Loucy (cell line): ENCODE data around the gene HOXC11.

Source experiments
- H2AFZ ChIP-seq: fragments of 200-600 bp; sonication (generic); 2 replicates; pipeline ENCODE4 v1.6.0; 2016; ENCODE audit warnings: antibody characterized with exemption, mild to moderate bottlenecking, low read length, moderate library complexity
- H3F3A ChIP-seq: fragments of 200-600 bp; 2 replicates; pipeline ENCODE4 v1.6.0; 2016; ENCODE audit warnings: antibody characterized with exemption, low read depth, mild to moderate bottlenecking
- H3K27me3 ChIP-seq: fragments of 200-600 bp; sonication (generic); 2 replicates; pipeline ENCODE4 v1.6.1; 2014; ENCODE audit warnings: low read length, mild to moderate bottlenecking; ENCODE audit not compliant: insufficient read depth, poor library complexity, severe bottlenecking
- H3K36me3 ChIP-seq: fragments of 200-600 bp; sonication (generic); 2 replicates; pipeline ENCODE4 v1.6.1; 2016; ENCODE audit warnings: low read length; ENCODE audit not compliant: insufficient read depth
- H3K4me1 ChIP-seq: fragments of 200-600 bp; sonication (generic); 2 replicates; pipeline ENCODE4 v1.5.1; 2014; ENCODE audit warnings: low read length, mild to moderate bottlenecking; ENCODE audit not compliant: insufficient read depth, poor library complexity, severe bottlenecking
- H3K4me2 ChIP-seq: fragments of 200-600 bp; sonication (generic); 2 replicates; pipeline ENCODE4 v1.6.0; 2014; ENCODE audit warnings: antibody characterized with exemption, low read length, low read depth, mild to moderate bottlenecking; ENCODE audit not compliant: poor library complexity, severe bottlenecking
- H3K4me3 ChIP-seq: fragments of 200-600 bp; sonication (generic); 2 replicates; pipeline ENCODE4 v1.5.1; 2014; ENCODE audit warnings: low read length, mild to moderate bottlenecking, mixed read lengths; ENCODE audit not compliant: poor library complexity, severe bottlenecking
- H3K79me2 ChIP-seq: fragments of 200-600 bp; sonication (generic); 2 replicates; pipeline ENCODE4 v1.6.1; 2014; ENCODE audit warnings: low read length; ENCODE audit not compliant: insufficient read depth
- H3K9ac ChIP-seq: fragments of 200-600 bp; sonication (generic); 2 replicates; pipeline ENCODE4 v1.6.0; 2014; ENCODE audit warnings: mild to moderate bottlenecking, low read depth, low read length, moderate library complexity; ENCODE audit not compliant: poor library complexity, severe bottlenecking
- H3K9me2 ChIP-seq: fragments of 200-600 bp; sonication (generic); replicated peaks from 2 replicates; pipeline ENCODE4 v1.6.1; 2016; ENCODE audit warnings: low read depth, low read length, mixed read lengths
- H3K9me3 ChIP-seq: fragments of 200-600 bp; sonication (generic); 2 replicates; pipeline ENCODE4 v1.6.1; 2014; ENCODE audit warnings: mild to moderate bottlenecking, antibody characterized with exemption, low read length, low read depth; ENCODE audit not compliant: insufficient read depth
- H4K20me1 ChIP-seq: fragments of 200-600 bp; sonication (generic); 2 replicates; pipeline ENCODE4 v1.6.0; 2014; ENCODE audit warnings: antibody characterized with exemption, low read length, mild to moderate bottlenecking; ENCODE audit not compliant: insufficient read depth, poor library complexity, severe bottlenecking
- EZH2phosphoT487 ChIP-seq: fragments of 200-600 bp; IDR thresholded peaks from 2 replicates; pipeline ENCODE4 v1.6.1; 2018; ENCODE audit warnings: antibody characterized with exemption, mild to moderate bottlenecking, moderate library complexity, borderline replicate concordance
- TF ChIP-seq, protein P1 (sequence below): fragments of 200-600 bp; sonication (generic); conservative IDR thresholded peaks from 2 replicates; pipeline ENCODE4 v1.5.1; 2014; ENCODE audit warnings: mild to moderate bottlenecking, antibody characterized with exemption, low read length

Gene HOXC11

DNA sequence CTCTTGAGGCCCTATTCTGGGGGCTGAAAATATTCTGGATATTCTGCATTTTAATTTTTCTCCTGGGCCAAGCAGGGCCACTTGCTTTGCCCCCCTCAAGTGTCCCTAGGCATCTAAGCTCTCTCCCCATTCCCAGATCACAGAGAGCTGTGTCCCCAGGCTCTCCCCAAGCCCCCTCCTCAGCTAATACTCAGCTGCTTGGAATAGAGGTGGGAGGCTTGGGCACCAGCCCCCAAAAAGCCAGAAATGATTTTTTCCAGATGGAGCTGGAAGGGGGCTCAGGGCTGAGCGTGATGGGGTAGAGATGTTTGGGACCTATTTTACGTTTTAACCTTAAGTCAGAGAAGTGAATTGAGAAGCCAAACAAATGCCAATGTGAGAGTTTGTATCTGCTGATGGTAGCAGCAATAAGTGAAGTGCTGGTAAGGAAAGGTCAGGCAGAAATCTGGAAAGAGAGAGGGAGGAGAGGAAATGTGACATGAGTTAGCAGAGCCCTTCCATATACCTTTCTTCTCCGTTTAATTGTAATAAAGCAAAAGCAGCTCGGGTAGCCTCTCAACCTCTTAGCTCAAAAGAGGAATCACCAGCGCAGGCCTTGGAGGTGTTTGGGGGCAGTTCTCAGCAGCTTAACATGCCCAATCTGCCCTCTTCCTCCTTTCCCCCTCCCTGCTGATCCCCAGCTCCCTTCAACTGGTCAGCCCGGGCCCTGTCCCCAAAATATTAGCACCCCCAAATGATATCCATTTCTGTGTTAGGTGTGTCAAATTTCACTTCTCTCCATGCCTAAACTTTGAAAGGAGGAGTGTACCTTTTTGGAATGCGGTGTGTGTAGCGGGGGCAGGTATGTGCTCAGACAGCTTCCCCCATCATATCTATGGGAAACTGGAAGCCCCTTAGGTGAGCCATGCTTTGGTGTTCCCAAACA, 50.3 kb downstream of the HOXC11 start:
- Histone ChIP-seq H3K79me2 (peaks cover 99% of the 10 kb centered on the region), H3K9me2 (no peaks in the 10 kb centered on the region), H2AFZ (no peak overlapping the region), H3K27me3 (no peaks in the 10 kb centered on the region), H4K20me1 (peaks cover 84% of the 10 kb centered on the region), H3K4me1 (peaks cover 65% of the 10 kb centered on the region), H3K4me2 (peak overlapping the region; percentile 85), H3F3A (0 out of 2 replicates have a peak, but pooled peaks cover 2% of the 10 kb centered on the region), H3K4me3 (peak overlapping the region; percentile 95), H3K9me3 (no peaks in the 10 kb centered on the region), H3K9ac (peak overlapping the region; percentile 99), H3K36me3 (peaks cover under 1% of the 10 kb centered on the region; the same call in 1 of the 2 replicates)
- TF ChIP-seq, protein P1, sequence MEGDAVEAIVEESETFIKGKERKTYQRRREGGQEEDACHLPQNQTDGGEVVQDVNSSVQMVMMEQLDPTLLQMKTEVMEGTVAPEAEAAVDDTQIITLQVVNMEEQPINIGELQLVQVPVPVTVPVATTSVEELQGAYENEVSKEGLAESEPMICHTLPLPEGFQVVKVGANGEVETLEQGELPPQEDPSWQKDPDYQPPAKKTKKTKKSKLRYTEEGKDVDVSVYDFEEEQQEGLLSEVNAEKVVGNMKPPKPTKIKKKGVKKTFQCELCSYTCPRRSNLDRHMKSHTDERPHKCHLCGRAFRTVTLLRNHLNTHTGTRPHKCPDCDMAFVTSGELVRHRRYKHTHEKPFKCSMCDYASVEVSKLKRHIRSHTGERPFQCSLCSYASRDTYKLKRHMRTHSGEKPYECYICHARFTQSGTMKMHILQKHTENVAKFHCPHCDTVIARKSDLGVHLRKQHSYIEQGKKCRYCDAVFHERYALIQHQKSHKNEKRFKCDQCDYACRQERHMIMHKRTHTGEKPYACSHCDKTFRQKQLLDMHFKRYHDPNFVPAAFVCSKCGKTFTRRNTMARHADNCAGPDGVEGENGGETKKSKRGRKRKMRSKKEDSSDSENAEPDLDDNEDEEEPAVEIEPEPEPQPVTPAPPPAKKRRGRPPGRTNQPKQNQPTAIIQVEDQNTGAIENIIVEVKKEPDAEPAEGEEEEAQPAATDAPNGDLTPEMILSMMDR = no peak
- TF ChIP-seq EZH2phosphoT487 = no peak

DNA sequence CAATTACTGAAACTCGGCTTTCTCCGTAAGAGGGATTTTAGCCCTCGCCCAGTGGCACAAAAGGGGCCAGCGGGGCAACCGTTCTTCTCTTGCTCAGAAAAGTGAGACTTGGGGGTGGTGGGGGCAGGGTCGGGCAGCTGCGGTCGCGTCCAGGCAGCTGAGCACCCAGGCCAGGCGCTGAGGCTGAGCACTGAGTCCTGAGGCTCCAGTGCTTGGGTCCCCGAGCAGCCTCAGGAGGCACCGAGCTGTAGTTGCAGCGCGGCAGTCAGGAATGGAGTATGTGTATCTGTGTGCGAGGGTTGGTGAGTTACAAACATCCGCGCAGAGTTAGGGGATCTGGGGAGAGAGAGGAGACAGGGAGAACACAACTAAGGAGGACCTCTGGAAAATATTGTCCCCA, 51.2 kb downstream of the HOXC11 start:
- no peak overlapping the region for H3K4me3 ChIP-seq
- H3K27me3 ChIP-seq = no peaks in the 10 kb centered on the region
- no peak overlapping the region for H2AFZ ChIP-seq
- H3F3A ChIP-seq = 0 out of 2 replicates have a peak, but pooled peaks cover 2% of the 10 kb centered on the region
- H3K4me2 ChIP-seq = peak overlapping the region; percentile 85
- TF ChIP-seq, protein P1 = no peak
- TF ChIP-seq EZH2phosphoT487 = no peak
- peaks cover 88% of the 10 kb centered on the region for H4K20me1 ChIP-seq
- H3K4me1 ChIP-seq = peaks cover 65% of the 10 kb centered on the region
- peaks cover 99% of the 10 kb centered on the region for H3K79me2 ChIP-seq
- H3K36me3 ChIP-seq = peaks cover 8% of the 10 kb centered on the region; the same call in 1 of the 2 replicates
- no peaks in the 10 kb centered on the region for H3K9me3 ChIP-seq
- no peaks in the 10 kb centered on the region for H3K9me2 ChIP-seq
- H3K9ac ChIP-seq = no peak overlapping the region

DNA sequence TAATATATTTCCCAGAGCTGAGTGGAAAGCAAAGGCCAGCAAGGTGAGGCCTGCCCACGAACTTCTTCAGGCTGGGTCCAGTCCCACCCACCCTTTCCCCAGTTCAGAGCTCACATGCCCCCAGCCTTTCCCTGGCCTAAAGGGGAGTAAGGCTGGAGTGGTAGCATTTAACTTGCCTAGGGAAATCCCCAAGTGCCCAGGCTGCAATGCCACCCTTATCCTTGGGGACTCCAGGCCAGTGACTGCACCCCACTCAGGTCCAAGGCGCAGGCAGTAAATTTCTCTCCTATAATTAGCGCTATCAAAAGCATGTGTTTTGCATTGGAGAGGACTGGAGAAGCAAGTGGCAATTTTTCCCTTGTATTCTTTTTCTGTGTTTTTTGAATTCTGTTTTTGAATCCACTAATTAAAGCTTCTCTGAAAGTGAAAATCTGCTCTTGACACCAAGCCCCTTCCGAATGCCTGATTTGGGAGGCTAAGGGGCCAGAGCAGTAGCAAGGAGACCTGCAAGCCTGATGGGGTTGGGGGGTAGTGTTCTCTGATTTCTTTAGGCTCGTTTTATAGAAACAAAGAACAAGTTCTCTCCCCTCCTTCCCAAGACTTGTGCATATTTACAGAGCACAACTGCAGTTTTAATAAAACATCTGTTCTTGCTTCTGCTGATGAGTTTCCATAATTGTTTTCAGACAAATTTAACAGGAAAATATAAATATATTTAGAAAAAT, 51.8 kb downstream of the HOXC11 start:
- no peak overlapping the region for H3K4me3 ChIP-seq
- H3K4me1 ChIP-seq = peaks cover 59% of the 10 kb centered on the region
- H3F3A ChIP-seq = 0 out of 2 replicates have a peak, but pooled peaks cover 2% of the 10 kb centered on the region
- H2AFZ ChIP-seq = no peak overlapping the region
- peak overlapping the region; percentile 30 for H3K4me2 ChIP-seq
- H3K9ac ChIP-seq = peak overlapping the region; percentile 35
- peaks cover 88% of the 10 kb centered on the region for H4K20me1 ChIP-seq
- peaks cover 96% of the 10 kb centered on the region for H3K79me2 ChIP-seq
- no peaks in the 10 kb centered on the region for H3K27me3 ChIP-seq
- no peaks in the 10 kb centered on the region for H3K9me3 ChIP-seq
- peaks cover 12% of the 10 kb centered on the region; the same call in 1 of the 2 replicates for H3K36me3 ChIP-seq
- H3K9me2 ChIP-seq = no peaks in the 10 kb centered on the region
- TF ChIP-seq EZH2phosphoT487 = no peak
- TF ChIP-seq, protein P1 = no peak
